ENCODE data around the gene ERO1A. TPM values are rescaled to one million over a fixed set of nuclear protein-coding genes. Genes with fewer than 3 reads are reported as not detected.

ERO1A gene
- total and polyA plus RNA-seq, 2 donors (not counting 1 experiment from before 2014, with no cell fraction given): 12.2 to 29.7 TPM

DNA sequence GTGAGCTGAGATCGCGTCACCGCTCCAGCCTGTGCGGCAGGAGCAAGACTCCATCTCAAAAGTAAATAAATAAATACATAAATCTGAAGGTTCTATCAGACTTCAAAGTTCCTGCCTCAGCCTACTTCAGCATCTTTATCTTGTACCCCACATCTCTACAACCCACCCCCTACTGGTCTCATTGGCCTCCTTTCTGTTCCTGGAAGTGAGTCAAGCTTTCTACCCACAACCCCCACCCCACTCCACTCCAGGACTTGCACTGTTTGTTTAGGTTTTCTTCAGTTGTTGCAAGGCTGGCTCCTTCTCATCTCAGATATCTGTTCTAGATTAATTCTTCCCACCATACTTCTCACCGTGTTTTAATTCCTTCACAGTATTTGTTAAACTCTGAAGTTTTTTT is 10.9 kb upstream of the ERO1A start:
- Histone ChIP-seq H3K9me3 (ENCODE audit: control extremely low read depth in 1 of 3, control insufficient read depth in 2 of 3, insufficient read depth in 1 of 3, low read length in 2 of 3) (peaks cover 0 to 3% (median 0%) of the 10 kb centered on the region in 3 donors), H3K9ac (ENCODE audit: low read length) (peak overlapping the region; percentile 95), H3K4me2 (replicated peaks; ENCODE audit: low read depth, low read length, poor library complexity, severe bottlenecking) (peak overlapping the region; percentile 87), H3K79me2 (ENCODE audit: control insufficient read depth, insufficient read depth, low read length) (peaks cover 55% of the 10 kb centered on the region), H2AFZ (ENCODE audit: insufficient read depth, low read depth, low read length, poor library complexity, severe bottlenecking) (peak overlapping the region; percentile 93), H3K4me3 (ENCODE audit: control extremely low read depth in 1 of 5, extremely low read depth in 1 of 5, insufficient read depth in 1 of 5, low read depth in 2 of 5, low read length in 4 of 5) (peak overlapping the region; percentile 83 to 94 (median 88)), H4K20me1 (ENCODE audit: control insufficient read depth, insufficient read depth, low read length, poor library complexity, severe bottlenecking) (peaks cover 12% of the 10 kb centered on the region), H3K27ac (ENCODE audit: low read length in 2 of 2) (peak overlapping the region; percentile 67 to 90), H3K4me1 (ENCODE audit: control insufficient read depth in 2 of 2, insufficient read depth in 2 of 2, low read length in 2 of 2) (peaks cover 16% of the 10 kb centered on the region in 2 donors), H3K27me3 (replicated peaks in 1 of 4; ENCODE audit: control extremely low read depth in 1 of 4, control insufficient read depth in 3 of 4, insufficient read depth in 4 of 4, low read length in 3 of 4) (no peaks in the 10 kb centered on the region), H3K36me3 (replicated peaks in 1 of 2; ENCODE audit: control extremely low read depth in 1 of 2, control insufficient read depth in 1 of 2, extremely low read depth in 1 of 2, insufficient read depth in 2 of 2, low read length in 1 of 2) (peaks cover 0 to 16% of the 10 kb centered on the region in 2 experiments)
- ATAC-seq (ENCODE audit: low read depth) (no peak), DNase-seq (peak; percentile 32)
- POLR2A ChIA-PET: interaction anchor here (1.2 kb wide), 1 partner anchor 23 kb away, joined by 3 read pairs; the partner anchor contains the start of gene STYX
- no peak for TF ChIP-seq EZH2 (IDR thresholded peaks at IDR 0.05; ENCODE audit: borderline replicate concordance, insufficient read depth, low read depth, low read length, poor library complexity, severe bottlenecking)
- TF ChIP-seq, protein P1, sequence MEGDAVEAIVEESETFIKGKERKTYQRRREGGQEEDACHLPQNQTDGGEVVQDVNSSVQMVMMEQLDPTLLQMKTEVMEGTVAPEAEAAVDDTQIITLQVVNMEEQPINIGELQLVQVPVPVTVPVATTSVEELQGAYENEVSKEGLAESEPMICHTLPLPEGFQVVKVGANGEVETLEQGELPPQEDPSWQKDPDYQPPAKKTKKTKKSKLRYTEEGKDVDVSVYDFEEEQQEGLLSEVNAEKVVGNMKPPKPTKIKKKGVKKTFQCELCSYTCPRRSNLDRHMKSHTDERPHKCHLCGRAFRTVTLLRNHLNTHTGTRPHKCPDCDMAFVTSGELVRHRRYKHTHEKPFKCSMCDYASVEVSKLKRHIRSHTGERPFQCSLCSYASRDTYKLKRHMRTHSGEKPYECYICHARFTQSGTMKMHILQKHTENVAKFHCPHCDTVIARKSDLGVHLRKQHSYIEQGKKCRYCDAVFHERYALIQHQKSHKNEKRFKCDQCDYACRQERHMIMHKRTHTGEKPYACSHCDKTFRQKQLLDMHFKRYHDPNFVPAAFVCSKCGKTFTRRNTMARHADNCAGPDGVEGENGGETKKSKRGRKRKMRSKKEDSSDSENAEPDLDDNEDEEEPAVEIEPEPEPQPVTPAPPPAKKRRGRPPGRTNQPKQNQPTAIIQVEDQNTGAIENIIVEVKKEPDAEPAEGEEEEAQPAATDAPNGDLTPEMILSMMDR (IDR thresholded peaks at IDR 0.05): no peak
- peak overlapping the region; percentile 98 for H3K4me3 Mint-ChIP-seq
- H3K27me3 Mint-ChIP-seq: no peaks in the 10 kb centered on the region
- H3K27ac Mint-ChIP-seq: peak overlapping the region; percentile 98
- WGBS (ENCODE audit: insufficient coverage): no CpG with 5 or more reads among the region's 5 CpGs
- peaks cover 24% of the 10 kb centered on the region for H3K4me1 Mint-ChIP-seq
- intact Hi-C loops (cut with micrococcal nuclease): loop anchor here (10.0 kb wide), 2 partner anchors 861 to 1689 kb away; partner anchors contain the start of gene CDKN3
- no peaks in the 10 kb centered on the region for H3K9me3 Mint-ChIP-seq (ENCODE audit: insufficient read depth)
- CTCF ChIA-PET: no interaction called here

DNA sequence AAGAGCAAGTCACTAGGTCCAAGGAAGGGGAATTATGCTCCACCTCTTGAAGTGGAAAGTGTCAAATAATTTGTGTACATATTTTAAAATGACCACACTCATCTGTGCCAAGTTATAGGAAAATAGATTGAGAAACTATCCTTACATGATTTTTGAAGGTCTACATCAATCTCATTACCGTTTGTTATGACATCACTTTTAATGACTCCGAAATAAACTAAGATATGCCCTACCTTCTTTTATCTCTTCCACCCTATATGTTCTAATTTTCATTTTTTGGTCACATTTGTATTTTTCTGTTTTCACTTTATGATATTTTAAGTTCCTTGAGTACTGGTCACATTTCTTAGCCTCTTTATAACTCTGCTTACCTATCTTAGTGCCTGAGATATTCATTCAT is 8.3 kb upstream of the ERO1A start:
- ATAC-seq (ENCODE audit: low read depth) (no peak), DNase-seq (no peak)
- intact Hi-C loops (cut with micrococcal nuclease): loop anchor here (10.0 kb wide), 2 partner anchors 859 to 1691 kb away; partner anchors contain the start of gene CDKN3
- H3K9me3 ChIP-seq (ENCODE audit: control extremely low read depth in 1 of 3, control insufficient read depth in 2 of 3, insufficient read depth in 1 of 3, low read length in 2 of 3): peaks cover 0 to 3% (median 0%) of the 10 kb centered on the region in 3 donors
- peaks cover 16% of the 10 kb centered on the region in 2 donors for H3K4me1 ChIP-seq (ENCODE audit: control insufficient read depth in 2 of 2, insufficient read depth in 2 of 2, low read length in 2 of 2)
- no peaks in the 10 kb centered on the region for H3K27me3 ChIP-seq (replicated peaks in 1 of 4; ENCODE audit: control extremely low read depth in 1 of 4, control insufficient read depth in 3 of 4, insufficient read depth in 4 of 4, low read length in 3 of 4)
- H3K4me3 Mint-ChIP-seq: no peak overlapping the region
- peaks cover 21% of the 10 kb centered on the region for H3K4me1 Mint-ChIP-seq
- H3K27me3 Mint-ChIP-seq: no peaks in the 10 kb centered on the region
- H3K4me2 ChIP-seq (replicated peaks; ENCODE audit: low read depth, low read length, poor library complexity, severe bottlenecking): no peak overlapping the region
- H3K27ac Mint-ChIP-seq: no peak overlapping the region
- ChIA-PET CTCF (no interaction called here), POLR2A (no interaction called here)
- H3K9ac ChIP-seq (ENCODE audit: low read length): no peak overlapping the region
- TF ChIP-seq, protein P1 (IDR thresholded peaks at IDR 0.05): no peak
- no peak for TF ChIP-seq EZH2 (IDR thresholded peaks at IDR 0.05; ENCODE audit: borderline replicate concordance, insufficient read depth, low read depth, low read length, poor library complexity, severe bottlenecking)
- H4K20me1 ChIP-seq (ENCODE audit: control insufficient read depth, insufficient read depth, low read length, poor library complexity, severe bottlenecking): peaks cover 12% of the 10 kb centered on the region
- H3K36me3 ChIP-seq (replicated peaks in 1 of 2; ENCODE audit: control extremely low read depth in 1 of 2, control insufficient read depth in 1 of 2, extremely low read depth in 1 of 2, insufficient read depth in 2 of 2, low read length in 1 of 2): no peaks in the 10 kb centered on the region
- H3K4me3 ChIP-seq (ENCODE audit: control extremely low read depth in 1 of 5, extremely low read depth in 1 of 5, insufficient read depth in 1 of 5, low read depth in 2 of 5, low read length in 4 of 5): no peak overlapping the region
- WGBS (ENCODE audit: insufficient coverage): no CpG with 5 or more reads among the region's 2 CpGs
- H2AFZ ChIP-seq (ENCODE audit: insufficient read depth, low read depth, low read length, poor library complexity, severe bottlenecking): no peak overlapping the region
- H3K9me3 Mint-ChIP-seq (ENCODE audit: insufficient read depth): no peaks in the 10 kb centered on the region
- peaks cover 31% of the 10 kb centered on the region for H3K79me2 ChIP-seq (ENCODE audit: control insufficient read depth, insufficient read depth, low read length)
- no peak overlapping the region for H3K27ac ChIP-seq (ENCODE audit: low read length in 2 of 2)

Measured in B cell (primary cell).